GM21528 (cell line): ENCODE measurements around the gene TREM1.
"Not testable (repeated sequence)": the region's sequence is repeated elsewhere in the genome, so short reads cannot be mapped to it uniquely, and the experiment has no call there.

Experiments used
- ATAC-seq: cut with Tn5 transposase; IDR thresholded peaks from one replicate; pipeline ENCODE4 v1.9.1; 2021; ENCODE audit warnings: mild to moderate bottlenecking, moderate library complexity; ENCODE audit not compliant: unreplicated experiment, low FRiP score

TREM1 gene

GRCh38 chr6:41266541-41266940 lies 19.9 kb downstream of the TREM1 start:
- ATAC-seq: no peak

- no peak for ATAC-seq
Measured at GRCh38 chr6:41263267-41263666, 23.2 kb downstream of the TREM1 start.

- ATAC-seq: no peak
Measured at GRCh38 chr6:41262401-41262800, 24.1 kb downstream of the TREM1 start.

GRCh38 chr6:41258196-41258493 lies 28.3 kb downstream of the TREM1 start:
- no peak for ATAC-seq

- ATAC-seq: no peak
Measured at GRCh38 chr6:41257369-41258195, 28.9 kb downstream of the TREM1 start.

- ATAC-seq: peak; percentile 79
Measured at GRCh38 chr6:41256383-41256782, 30.1 kb downstream of the TREM1 start.

- peak; percentile 33 for ATAC-seq
Measured at GRCh38 chr6:41255638-41256246, 30.7 kb downstream of the TREM1 start.

- no peak for ATAC-seq
Measured at GRCh38 chr6:41255110-41255509, 31.4 kb downstream of the TREM1 start.

GRCh38 chr6:41252401-41253169 lies 33.9 kb downstream of the TREM1 start:
- ATAC-seq: no peak

- no peak for ATAC-seq
Measured at GRCh38 chr6:41247882-41248705, 38.4 kb downstream of the TREM1 start.

- no peak for ATAC-seq
Measured at GRCh38 chr6:41247288-41247865, 39.1 kb downstream of the TREM1 start.

GRCh38 chr6:41246529-41246928 lies 40.0 kb downstream of the TREM1 start:
- not testable (repeated sequence) for ATAC-seq

GRCh38 chr6:41239467-41240159 lies 46.9 kb downstream of the TREM1 start:
- ATAC-seq: no peak

- ATAC-seq: no peak
Measured at GRCh38 chr6:41237128-41237527, 49.4 kb downstream of the TREM1 start.

- ATAC-seq: no peak
Measured at GRCh38 chr6:41236276-41236675, 50.2 kb downstream of the TREM1 start.

GRCh38 chr6:41232667-41233066 lies 53.8 kb downstream of the TREM1 start:
- no peak for ATAC-seq

- ATAC-seq: no peak
Measured at GRCh38 chr6:41231246-41231645, 55.2 kb downstream of the TREM1 start.

GRCh38 chr6:41229721-41230120 lies 56.8 kb downstream of the TREM1 start:
- no peak for ATAC-seq

GRCh38 chr6:41228616-41229015 lies 57.9 kb downstream of the TREM1 start:
- no peak for ATAC-seq

GRCh38 chr6:41228096-41228495 lies 58.4 kb downstream of the TREM1 start, which contains the start of gene TREML4:
Gene TREML4, plus strand, starts transcription at chr6:41228349. Its CDS starts 79 bp downstream, at chr6:41228428.
- no peak for ATAC-seq
